Activated CD8-positive, alpha-beta T cell treated with anti-CD3 and anti-CD28 coated beads for 36 hours (primary cell): ENCODE measurements around the gene SUPT20H. TPM values are rescaled to one million over a fixed set of nuclear protein-coding genes. Genes with fewer than 3 reads are reported as not detected.

Source experiments
- ATAC-seq: fragments of 200-7000 bp; cut with Tn5 transposase; one replicate; pipeline ENCODE4 v1.10.0; 2021; ENCODE audit warnings: mild to moderate bottlenecking, moderate library complexity
- CTCF ChIA-PET: fragments of 350-600 bp; sonication (Branson Sonifier 250); formaldehyde crosslinking; loops from one replicate; lab custom pipeline; 2021; ENCODE audit warnings: antibody characterized with exemption; lab: Charles Lee
- POLR2A ChIA-PET: fragments of 350-600 bp; sonication (Branson Sonifier 250); formaldehyde crosslinking; loops from one replicate; lab custom pipeline; 2021; ENCODE audit warnings: antibody characterized with exemption; lab: Charles Lee
- DNase-seq: peaks from one replicate; pipeline ENCODE4 v3.0.0-alpha.2; 2020
- H3K27ac Mint-ChIP-seq: one replicate; pipeline ENCODE4 v1.8.0; 2021; ENCODE audit warnings: mild to moderate bottlenecking, mixed read lengths
- H3K27me3 Mint-ChIP-seq: one replicate; pipeline ENCODE4 v1.8.0; 2021; ENCODE audit warnings: mixed read lengths
- H3K36me3 Mint-ChIP-seq: one replicate; pipeline ENCODE4 v1.8.0; 2021; ENCODE audit warnings: low read depth, mixed read lengths
- H3K4me1 Mint-ChIP-seq: one replicate; pipeline ENCODE4 v1.8.0; 2021; ENCODE audit warnings: low read depth, mixed read lengths
- H3K4me3 Mint-ChIP-seq: one replicate; pipeline ENCODE4 v1.8.0; 2021; ENCODE audit warnings: mild to moderate bottlenecking, moderate library complexity, mixed read lengths
- H3K9me3 Mint-ChIP-seq: one replicate; pipeline ENCODE4 v1.8.0; 2021; ENCODE audit warnings: mixed read lengths
- intact Hi-C: fragments of 100-400 bp; cut with micrococcal nuclease; formaldehyde crosslinking; loops from one replicate; pipeline ENCODE4 v1.10.0; 2022
- total RNA-seq, 2 experiments: library from RNA; stranded (reverse); gene quantifications; one replicate each; pipeline ENCODE4 v1.2.3, GENCODE V29; 2021
- TF ChIP-seq, protein P1 (sequence below): fragments of 200-600 bp; IDR thresholded peaks from one replicate; pipeline ENCODE4 v1.8.0; 2022; ENCODE audit warnings: antibody characterized with exemption, mild to moderate bottlenecking

Gene SUPT20H
- total RNA-seq, 2 experiments from 2014 or later: 59.6 to 63.4 TPM

DNA sequence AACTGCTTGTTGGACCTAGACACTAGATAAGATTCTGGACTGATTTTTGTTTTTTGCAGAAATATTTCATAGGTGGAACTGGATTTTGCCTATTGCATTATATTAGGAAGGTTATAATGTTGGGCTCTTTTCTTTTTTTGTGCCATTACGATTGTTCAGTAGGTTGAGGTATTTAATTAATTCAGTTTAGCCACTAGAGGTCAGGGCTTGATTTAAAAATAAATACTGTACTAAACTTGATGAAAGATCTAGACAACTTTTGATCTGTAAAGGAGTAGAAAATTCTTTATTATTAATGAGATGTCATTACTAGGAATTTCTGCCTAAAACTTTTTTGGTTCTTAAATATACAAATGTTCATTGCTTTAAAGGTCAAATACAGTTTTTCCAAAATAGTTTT, 15.2 kb upstream of the SUPT20H start:
- Mint-ChIP-seq H3K4me1 (no peaks in the 10 kb centered on the region), H3K4me3 (no peak overlapping the region), H3K36me3 (no peaks in the 10 kb centered on the region), H3K27me3 (no peaks in the 10 kb centered on the region), H3K27ac (no peak overlapping the region), H3K9me3 (no peaks in the 10 kb centered on the region)
- TF ChIP-seq, protein P1, sequence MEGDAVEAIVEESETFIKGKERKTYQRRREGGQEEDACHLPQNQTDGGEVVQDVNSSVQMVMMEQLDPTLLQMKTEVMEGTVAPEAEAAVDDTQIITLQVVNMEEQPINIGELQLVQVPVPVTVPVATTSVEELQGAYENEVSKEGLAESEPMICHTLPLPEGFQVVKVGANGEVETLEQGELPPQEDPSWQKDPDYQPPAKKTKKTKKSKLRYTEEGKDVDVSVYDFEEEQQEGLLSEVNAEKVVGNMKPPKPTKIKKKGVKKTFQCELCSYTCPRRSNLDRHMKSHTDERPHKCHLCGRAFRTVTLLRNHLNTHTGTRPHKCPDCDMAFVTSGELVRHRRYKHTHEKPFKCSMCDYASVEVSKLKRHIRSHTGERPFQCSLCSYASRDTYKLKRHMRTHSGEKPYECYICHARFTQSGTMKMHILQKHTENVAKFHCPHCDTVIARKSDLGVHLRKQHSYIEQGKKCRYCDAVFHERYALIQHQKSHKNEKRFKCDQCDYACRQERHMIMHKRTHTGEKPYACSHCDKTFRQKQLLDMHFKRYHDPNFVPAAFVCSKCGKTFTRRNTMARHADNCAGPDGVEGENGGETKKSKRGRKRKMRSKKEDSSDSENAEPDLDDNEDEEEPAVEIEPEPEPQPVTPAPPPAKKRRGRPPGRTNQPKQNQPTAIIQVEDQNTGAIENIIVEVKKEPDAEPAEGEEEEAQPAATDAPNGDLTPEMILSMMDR: peak; percentile 59
- ChIA-PET POLR2A (no interaction called here), CTCF (interaction anchor here (0.6 kb wide), 1 partner anchor 55 kb away, joined by 3 read pairs; no protein-coding TSS in a partner anchor)
- ATAC-seq: no peak
- no peak for DNase-seq
- intact Hi-C loops: no loop called here

DNA sequence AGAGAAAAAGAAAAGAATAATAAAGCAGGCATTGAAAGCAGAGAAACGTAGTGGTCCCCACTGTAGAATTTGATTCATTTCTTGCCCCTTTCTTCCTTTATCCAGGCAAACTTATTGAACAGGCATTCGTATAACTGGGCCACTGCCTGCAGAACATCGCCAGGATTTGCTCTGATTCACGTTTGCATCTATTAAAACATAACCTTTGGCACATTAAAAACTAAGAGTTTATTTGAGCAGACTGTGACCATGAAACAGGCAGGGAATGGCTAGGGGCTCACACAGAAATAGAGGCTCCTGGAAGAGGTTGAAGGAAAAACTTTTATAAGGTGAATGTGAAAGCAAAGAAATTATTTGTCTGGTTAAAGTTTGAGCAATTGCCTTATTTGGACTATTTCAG, 12.5 kb upstream of the SUPT20H start:
- no peak overlapping the region for H3K4me3 Mint-ChIP-seq
- ChIA-PET POLR2A (no interaction called here), CTCF (no interaction called here)
- intact Hi-C loops: no loop called here
- TF ChIP-seq, protein P1: no peak
- no peaks in the 10 kb centered on the region for H3K4me1 Mint-ChIP-seq
- H3K36me3 Mint-ChIP-seq: no peaks in the 10 kb centered on the region
- no peak overlapping the region for H3K27ac Mint-ChIP-seq
- no peaks in the 10 kb centered on the region for H3K27me3 Mint-ChIP-seq
- no peak for ATAC-seq
- DNase-seq: no peak
- H3K9me3 Mint-ChIP-seq: no peaks in the 10 kb centered on the region

DNA sequence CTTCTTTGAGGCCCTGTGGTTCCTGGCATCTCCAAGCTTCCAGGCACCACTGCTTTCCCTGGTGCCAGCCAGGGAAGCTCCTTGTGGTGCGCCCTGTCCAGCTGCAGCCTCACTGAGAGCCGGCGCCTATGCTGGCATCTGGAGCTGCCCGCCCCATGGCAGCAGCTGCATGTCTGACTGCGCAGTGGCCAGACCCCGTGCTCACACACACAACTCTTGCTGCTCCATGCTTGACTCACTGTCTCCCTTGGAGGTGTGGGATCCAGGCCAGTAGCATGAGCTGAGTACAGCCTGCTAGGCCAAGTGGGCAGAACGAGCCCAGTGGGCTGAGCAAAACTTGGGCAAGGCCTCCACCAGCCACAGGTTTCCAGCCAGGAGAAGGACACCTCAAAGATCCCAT, 11.5 kb upstream of the SUPT20H start:
- Mint-ChIP-seq H3K9me3 (no peaks in the 10 kb centered on the region), H3K27me3 (no peaks in the 10 kb centered on the region), H3K27ac (no peak overlapping the region), H3K36me3 (no peaks in the 10 kb centered on the region), H3K4me1 (no peaks in the 10 kb centered on the region), H3K4me3 (no peak overlapping the region)
- ChIA-PET POLR2A (no interaction called here), CTCF (no interaction called here)
- TF ChIP-seq, protein P1: no peak
- no peak for DNase-seq
- ATAC-seq: no peak
- intact Hi-C loops: no loop called here

DNA sequence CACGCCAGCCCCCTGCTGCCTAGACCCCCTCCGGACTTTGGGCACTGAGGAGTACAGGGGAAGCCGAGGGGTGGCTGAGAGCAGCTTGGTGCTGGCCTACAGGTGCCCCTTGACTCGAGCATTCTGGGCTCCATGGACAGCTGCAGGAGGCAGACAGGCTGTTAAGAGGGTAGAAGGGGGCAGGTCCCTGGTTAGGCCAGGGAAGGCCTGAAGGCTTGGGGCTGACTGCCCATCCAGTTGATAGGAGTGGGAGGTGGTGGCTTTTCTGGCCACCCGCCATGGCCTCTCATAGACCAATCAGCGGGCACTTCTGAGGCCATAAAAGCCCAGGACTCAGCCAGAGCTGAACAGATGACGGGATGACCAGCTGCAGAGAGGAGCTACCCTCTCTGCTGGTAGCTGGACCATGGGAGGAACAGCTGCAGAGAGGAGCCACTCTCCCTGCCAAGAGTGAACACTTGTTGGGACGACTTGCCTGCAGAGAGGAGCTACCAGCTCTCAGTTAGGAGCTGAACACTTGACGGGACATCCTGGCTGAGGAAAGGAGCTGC, 10.7 kb upstream of the SUPT20H start:
- H3K4me3 Mint-ChIP-seq: no peak overlapping the region
- ChIA-PET CTCF (no interaction called here), POLR2A (no interaction called here)
- H3K27ac Mint-ChIP-seq: no peak overlapping the region
- H3K9me3 Mint-ChIP-seq: no peaks in the 10 kb centered on the region
- TF ChIP-seq, protein P1: no peak
- no peaks in the 10 kb centered on the region for H3K36me3 Mint-ChIP-seq
- H3K4me1 Mint-ChIP-seq: no peaks in the 10 kb centered on the region
- ATAC-seq: no peak
- no peak for DNase-seq
- H3K27me3 Mint-ChIP-seq: no peaks in the 10 kb centered on the region
- intact Hi-C loops: no loop called here

DNA sequence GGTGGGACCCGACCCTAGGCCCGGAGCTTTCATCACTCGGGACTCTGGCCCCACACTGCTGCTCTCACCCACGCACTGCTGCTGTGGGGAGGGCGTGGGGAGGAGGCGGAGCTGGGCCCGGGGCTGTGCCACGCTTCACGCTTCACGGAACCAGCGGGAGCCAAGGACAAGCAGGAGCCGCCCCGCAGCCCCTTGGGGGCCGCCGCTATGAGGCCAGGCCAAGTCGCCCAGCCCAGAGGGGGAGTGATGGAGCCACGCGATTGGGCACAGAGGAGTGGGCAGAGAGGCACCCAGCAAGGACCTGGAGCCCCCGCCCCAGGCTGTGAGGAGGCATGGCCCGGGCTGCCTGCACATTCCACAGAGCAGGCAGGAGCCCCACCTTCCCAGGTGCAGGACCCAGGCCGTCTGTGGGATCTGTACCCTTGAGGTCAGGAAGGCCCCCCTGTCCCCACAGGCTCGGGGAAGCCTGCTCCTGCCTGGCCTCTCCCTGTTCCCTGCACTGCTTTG, 10.2 kb upstream of the SUPT20H start:
- Mint-ChIP-seq H3K4me3 (no peak overlapping the region), H3K36me3 (no peaks in the 10 kb centered on the region), H3K4me1 (no peaks in the 10 kb centered on the region), H3K9me3 (no peaks in the 10 kb centered on the region), H3K27me3 (no peaks in the 10 kb centered on the region), H3K27ac (no peak overlapping the region)
- intact Hi-C loops: no loop called here
- POLR2A ChIA-PET: no interaction called here
- no peak for ATAC-seq
- TF ChIP-seq, protein P1: no peak
- no peak for DNase-seq
- CTCF ChIA-PET: interaction anchor here (1.2 kb wide), 1 partner anchor 211 kb away, joined by 4 read pairs; no protein-coding TSS in a partner anchor
